Activated B cell treated with CpG ODN at 0.5 μM for 24 hours (primary cell): ENCODE measurements around the gene COQ5. TPM values are rescaled to one million over a fixed set of nuclear protein-coding genes. Genes with fewer than 3 reads are reported as not detected.

Experiments
- ATAC-seq: fragments of 200-7000 bp; cut with Tn5 transposase; one replicate; pipeline ENCODE4 v1.10.0; 2021; ENCODE audit warnings: low read depth, mild to moderate bottlenecking, moderate library complexity
- CTCF ChIA-PET: fragments of 350-600 bp; sonication (Branson Sonifier 250); formaldehyde crosslinking; loops from one replicate; lab custom pipeline; 2021; ENCODE audit warnings: antibody characterized with exemption; lab: Charles Lee
- POLR2A ChIA-PET: fragments of 350-600 bp; sonication (Branson Sonifier 250); formaldehyde crosslinking; loops from one replicate; lab custom pipeline; 2021; ENCODE audit warnings: antibody characterized with exemption; lab: Charles Lee
- DNase-seq: peaks from one replicate; pipeline ENCODE4 v3.0.0; 2022
- H3K27ac Mint-ChIP-seq: one replicate; pipeline ENCODE4 v1.8.0; 2020; ENCODE audit warnings: mixed read lengths
- H3K27me3 Mint-ChIP-seq: one replicate; pipeline ENCODE4 v1.8.0; 2021; ENCODE audit warnings: mixed read lengths
- H3K36me3 Mint-ChIP-seq: one replicate; pipeline ENCODE4 v1.8.0; 2021; ENCODE audit warnings: low read depth, mixed read lengths
- H3K4me1 Mint-ChIP-seq: one replicate; pipeline ENCODE4 v1.8.0; 2021; ENCODE audit warnings: mixed read lengths
- H3K4me3 Mint-ChIP-seq: one replicate; pipeline ENCODE4 v1.8.0; 2020; ENCODE audit warnings: mild to moderate bottlenecking, mixed read lengths
- H3K9me3 Mint-ChIP-seq: one replicate; pipeline ENCODE4 v1.8.0; 2020; ENCODE audit warnings: mixed read lengths
- CTCF ChIP-seq: fragments of 200-600 bp; IDR thresholded peaks from one replicate; pipeline ENCODE4 v1.8.0; 2022; ENCODE audit warnings: antibody characterized with exemption, mild to moderate bottlenecking
- intact Hi-C: fragments of 100-400 bp; cut with micrococcal nuclease; formaldehyde crosslinking; loops from one replicate; pipeline ENCODE4 v1.15.1; 2024
- total RNA-seq: library from RNA; stranded (reverse); gene quantifications from 2 replicates; pipeline ENCODE4 v1.2.3, GENCODE V29; 2022

The COQ5 gene
- total RNA-seq, 1 donor from 2014 or later = 29.5 TPM

GRCh38 chr12:120514002-120514401, 15.0 kb downstream of the COQ5 start:
- Mint-ChIP-seq H3K4me3 (no peak overlapping the region), H3K27ac (no peak overlapping the region), H3K36me3 (peaks cover 53% of the 10 kb centered on the region), H3K4me1 (no peaks in the 10 kb centered on the region), H3K9me3 (no peaks in the 10 kb centered on the region), H3K27me3 (no peaks in the 10 kb centered on the region)
- ATAC-seq (no peak), DNase-seq (no peak)
- CTCF ChIA-PET = no interaction called here
- intact Hi-C loops = no loop called here
- POLR2A ChIA-PET = no interaction called here
- TF ChIP-seq CTCF = no peak

GRCh38 chr12:120508537-120508936, 20.4 kb downstream of the COQ5 start:
- Mint-ChIP-seq H3K36me3 (peaks cover 50% of the 10 kb centered on the region), H3K9me3 (no peaks in the 10 kb centered on the region), H3K4me1 (no peaks in the 10 kb centered on the region), H3K4me3 (no peak overlapping the region), H3K27me3 (no peaks in the 10 kb centered on the region), H3K27ac (no peak overlapping the region)
- no peak for DNase-seq
- ChIA-PET CTCF (no interaction called here), POLR2A (no interaction called here)
- no peak for ATAC-seq
- no peak for TF ChIP-seq CTCF
- intact Hi-C loops = no loop called here

GRCh38 chr12:120504587-120504986, 24.4 kb downstream of the COQ5 start:
- CTCF ChIA-PET = no interaction called here
- no peaks in the 10 kb centered on the region for H3K4me1 Mint-ChIP-seq
- TF ChIP-seq CTCF = no peak
- intact Hi-C loops = no loop called here
- H3K4me3 Mint-ChIP-seq = no peak overlapping the region
- ATAC-seq (no peak), DNase-seq (no peak)
- H3K27me3 Mint-ChIP-seq = no peaks in the 10 kb centered on the region
- peaks cover 50% of the 10 kb centered on the region for H3K36me3 Mint-ChIP-seq
- POLR2A ChIA-PET = no interaction called here
- no peak overlapping the region for H3K27ac Mint-ChIP-seq
- no peaks in the 10 kb centered on the region for H3K9me3 Mint-ChIP-seq

- Mint-ChIP-seq H3K27ac (no peak overlapping the region), H3K4me1 (peaks cover 21% of the 10 kb centered on the region), H3K9me3 (no peaks in the 10 kb centered on the region), H3K4me3 (no peak overlapping the region), H3K36me3 (peaks cover 63% of the 10 kb centered on the region), H3K27me3 (no peaks in the 10 kb centered on the region)
- DNase-seq (no peak), ATAC-seq (no peak)
- TF ChIP-seq CTCF = no peak
- CTCF ChIA-PET = no interaction called here
- POLR2A ChIA-PET = interaction anchor here (0.5 kb wide), 1 partner anchor 206 kb away, joined by 5 read pairs; no protein-coding TSS in a partner anchor
- intact Hi-C loops = no loop called here
These were observed 28.4 kb downstream of the COQ5 start for GRCh38 chr12:120500581-120500980.

- no peak for DNase-seq
- ATAC-seq = no peak
- Mint-ChIP-seq H3K4me1 (peaks cover 29% of the 10 kb centered on the region), H3K27me3 (no peaks in the 10 kb centered on the region), H3K4me3 (no peak overlapping the region), H3K27ac (no peak overlapping the region), H3K36me3 (peaks cover 56% of the 10 kb centered on the region), H3K9me3 (no peaks in the 10 kb centered on the region)
- CTCF ChIA-PET = no interaction called here
- TF ChIP-seq CTCF = no peak
- POLR2A ChIA-PET = interaction anchor here (1.2 kb wide), 1 partner anchor 82 kb away, joined by 3 read pairs; the partner anchor contains the start of gene POP5
- intact Hi-C loops = no loop called here
These were observed 30.0 kb downstream of the COQ5 start for GRCh38 chr12:120498870-120499515.
